ENCODE results near the gene CDK16.

GRCh38 chrX:47170861-47171692 lies 47.4 kb upstream of the CDK16 start:
- TF ChIP-seq CTCF (IDR thresholded peaks at IDR 0.05), result no peak
- TF ChIP-seq POLR2AphosphoS5 (IDR thresholded peaks at IDR 0.05; ENCODE audit: low read depth, low read length), result no peak
- TF ChIP-seq TCF7L2 (IDR thresholded peaks at IDR 0.05; ENCODE audit: low read depth, low read length), result no peak

Data from Panc1 (cell line).